HG02981 (cell line): Measurements from ENCODE around the gene FEZF1.
"Not testable (repeated sequence)": the region's sequence is repeated elsewhere in the genome, so short reads cannot be mapped to it uniquely, and the experiment has no call there.

Source experiments
- ATAC-seq: cut with Tn5 transposase; IDR thresholded peaks from one replicate; pipeline ENCODE4 v1.9.1; 2021; ENCODE audit warnings: mild to moderate bottlenecking, moderate library complexity; ENCODE audit not compliant: unreplicated experiment

FEZF1 gene

DNA sequence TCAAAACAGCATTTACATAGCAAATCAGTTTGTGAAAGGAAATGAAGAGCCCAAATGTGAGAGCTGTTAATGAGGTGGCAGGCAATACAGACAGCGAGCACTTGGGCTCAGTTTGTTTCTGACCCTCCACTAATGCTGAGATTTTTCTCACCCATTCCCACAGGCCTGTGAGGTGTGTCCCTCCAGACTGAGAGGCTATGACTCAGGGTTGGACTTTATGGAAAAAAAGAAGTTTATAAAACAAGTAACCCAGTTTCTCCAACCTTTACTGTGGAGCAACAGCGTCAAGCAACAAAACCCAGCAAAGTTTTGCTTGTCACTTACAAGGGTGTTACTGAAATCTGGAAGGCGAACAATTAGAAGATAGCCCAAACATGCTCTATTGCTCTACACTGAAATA lies 4.9 kb upstream of the FEZF1 start:
- no peak for ATAC-seq

DNA sequence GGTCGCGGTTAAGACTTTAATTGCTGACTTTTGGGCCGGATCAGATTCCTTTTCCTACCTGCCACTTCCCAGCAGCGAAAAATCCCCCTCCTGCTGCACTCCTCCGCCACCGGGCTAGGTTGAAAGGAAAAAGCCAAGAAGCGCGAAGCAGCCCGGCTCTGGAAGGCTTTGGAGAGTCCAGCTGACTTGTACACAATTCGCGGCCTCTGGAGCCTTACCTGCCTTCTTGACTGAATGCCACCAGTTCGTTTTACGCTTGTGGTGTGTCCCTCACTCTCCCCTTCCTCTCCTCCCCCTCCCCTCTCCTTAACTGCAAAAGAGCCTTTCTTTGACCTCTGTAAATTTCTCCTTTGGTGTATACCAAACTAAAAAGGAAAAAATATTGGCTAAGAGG lies 2.7 kb upstream of the FEZF1 start:
- ATAC-seq, result no peak

DNA sequence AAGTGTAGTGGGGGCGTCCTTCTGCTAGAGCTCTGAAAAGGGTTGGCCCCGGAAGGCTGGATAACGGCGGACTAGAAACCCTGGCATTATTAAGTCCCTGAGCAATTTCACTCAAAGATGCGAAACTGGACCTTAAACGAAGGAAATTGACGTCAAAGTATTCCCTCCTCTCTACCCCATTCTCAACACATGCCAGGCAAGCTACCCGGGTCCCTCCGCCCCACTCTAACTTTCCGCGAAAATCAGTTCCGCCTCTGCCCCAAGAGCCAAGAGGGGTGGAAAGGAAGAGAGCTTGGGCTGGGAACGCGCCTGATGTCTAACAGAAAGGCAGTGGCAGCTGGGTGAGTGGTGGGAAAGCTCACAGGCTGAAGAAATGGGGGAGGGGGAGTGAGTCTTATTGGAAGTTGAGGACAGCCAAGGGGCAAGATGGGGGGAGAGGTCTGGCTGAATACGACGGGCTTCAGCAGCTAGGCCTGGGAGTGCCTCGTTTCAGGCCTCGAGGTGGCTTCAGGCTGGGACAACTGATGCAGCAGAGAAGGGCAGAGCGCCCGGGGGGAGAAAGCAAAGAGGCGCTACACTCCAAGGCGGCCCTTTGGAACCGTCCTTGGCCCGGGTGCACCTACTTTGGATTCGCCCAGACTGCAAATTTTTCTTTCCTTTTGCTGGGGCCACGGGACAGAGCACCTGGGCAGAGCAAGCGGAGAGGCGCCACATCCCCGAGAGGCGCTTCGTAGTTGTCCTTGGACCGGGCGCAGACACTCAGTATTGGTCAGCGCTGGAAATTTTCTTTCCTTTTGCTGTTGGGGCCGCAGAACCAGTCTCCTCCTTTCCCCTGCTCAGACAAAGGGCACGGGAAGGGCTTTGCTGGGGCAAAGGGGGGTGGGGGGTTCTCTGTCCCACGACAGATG lies 2.0 kb upstream of the FEZF1 start:
- no peak for ATAC-seq

DNA sequence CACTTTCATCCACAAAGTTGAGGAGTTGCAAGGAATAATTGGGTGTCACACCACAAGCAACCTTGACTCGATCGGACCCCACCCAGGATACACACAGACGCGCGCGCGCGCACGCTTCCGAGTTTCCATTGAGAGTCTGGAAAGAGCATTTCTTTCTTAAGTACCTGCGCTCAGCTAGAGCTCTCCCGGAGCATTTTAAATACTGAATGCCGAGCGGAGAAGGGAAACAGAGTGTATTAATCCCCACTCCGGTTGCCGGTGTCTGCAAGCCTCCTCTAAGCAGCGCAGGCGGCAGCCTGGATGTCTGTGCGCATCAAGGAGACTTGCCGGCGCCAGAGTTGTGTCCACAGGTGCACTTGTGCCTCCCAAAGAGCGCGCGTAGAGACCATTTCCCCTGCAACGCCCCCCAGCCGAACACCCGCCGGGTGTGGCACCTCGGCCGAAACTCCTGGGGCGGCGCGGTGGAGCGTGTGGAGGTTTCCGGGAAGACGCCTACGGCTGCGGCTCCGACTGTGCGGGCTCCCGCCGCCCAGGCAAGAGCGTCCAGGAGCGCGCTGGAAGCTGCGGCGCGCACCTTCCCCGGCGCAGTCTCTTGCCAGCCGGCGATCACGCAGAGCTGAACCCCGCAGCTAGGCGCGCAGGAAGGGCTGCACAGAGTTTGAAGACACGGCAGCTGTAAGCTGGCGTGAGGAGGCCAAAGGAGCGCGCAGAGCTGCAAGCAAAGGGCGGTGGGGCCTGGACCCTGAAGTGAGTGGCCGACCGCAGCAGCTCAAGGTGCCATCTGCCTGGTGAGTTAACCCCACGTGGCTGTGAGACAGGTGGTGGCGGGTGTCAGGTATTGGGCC lies 1.1 kb upstream of the FEZF1 start:
- ATAC-seq, result no peak

DNA sequence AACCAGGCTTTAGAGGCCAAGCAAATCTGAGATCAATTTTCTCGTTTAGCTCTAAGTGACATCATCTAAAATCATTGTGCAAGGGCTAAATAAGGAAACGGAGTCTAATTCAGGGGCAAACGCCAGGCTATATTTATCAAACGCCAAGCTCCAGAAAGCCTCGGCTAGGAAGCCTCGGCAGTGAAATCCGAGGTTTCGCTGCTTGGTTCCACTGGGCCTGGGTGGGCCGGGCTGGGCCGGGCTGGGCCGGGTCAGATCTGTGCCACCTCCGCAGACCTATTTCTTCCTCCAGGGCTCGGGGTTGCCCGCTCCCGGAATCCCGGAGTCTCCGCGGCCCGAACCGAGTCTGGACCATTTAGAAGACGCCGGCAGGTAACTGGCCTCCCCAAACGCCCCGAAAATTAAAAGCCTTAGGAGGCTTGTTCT lies 459 bp upstream of the FEZF1 start:
- ATAC-seq, result no peak

DNA sequence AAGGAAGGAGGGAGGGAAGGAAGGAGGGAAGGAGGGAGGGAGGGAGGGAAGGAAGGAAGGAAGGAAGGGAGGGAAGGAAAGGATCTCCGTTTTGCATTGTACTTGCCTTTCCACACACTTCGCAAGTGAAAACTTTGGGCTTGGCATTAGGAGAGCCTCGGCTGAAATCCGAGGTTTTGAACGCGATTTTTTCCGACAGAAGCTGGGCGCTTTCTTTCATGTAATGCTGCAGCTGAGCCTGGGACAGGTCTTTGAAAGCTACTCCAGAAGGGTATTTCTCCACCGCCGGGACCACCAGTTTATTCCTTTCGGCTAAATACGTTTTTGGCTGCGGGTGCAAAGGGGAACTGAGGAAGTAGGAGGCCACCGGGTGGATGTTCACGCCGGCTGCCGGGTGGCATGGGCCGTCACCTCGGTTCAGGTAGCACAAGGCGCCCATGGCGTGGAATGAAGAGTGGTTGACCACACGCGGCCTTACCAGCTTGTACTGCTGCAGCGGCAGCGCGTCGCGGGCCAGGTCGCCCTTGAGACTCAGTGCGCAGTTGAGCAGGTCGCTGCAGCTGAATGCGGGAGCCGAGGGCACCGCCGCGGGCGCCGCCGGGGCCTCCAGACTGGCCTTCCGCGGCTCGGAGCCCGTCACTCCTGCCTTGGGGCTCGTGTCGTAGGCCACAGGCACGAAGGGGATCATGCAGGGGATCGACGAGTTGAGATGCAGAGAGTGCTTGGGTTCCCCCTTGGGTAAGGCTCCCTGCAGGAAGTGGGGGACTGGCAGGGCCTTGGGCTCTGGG lies 825 bp downstream of the FEZF1 start:
- ATAC-seq, result no peak

DNA sequence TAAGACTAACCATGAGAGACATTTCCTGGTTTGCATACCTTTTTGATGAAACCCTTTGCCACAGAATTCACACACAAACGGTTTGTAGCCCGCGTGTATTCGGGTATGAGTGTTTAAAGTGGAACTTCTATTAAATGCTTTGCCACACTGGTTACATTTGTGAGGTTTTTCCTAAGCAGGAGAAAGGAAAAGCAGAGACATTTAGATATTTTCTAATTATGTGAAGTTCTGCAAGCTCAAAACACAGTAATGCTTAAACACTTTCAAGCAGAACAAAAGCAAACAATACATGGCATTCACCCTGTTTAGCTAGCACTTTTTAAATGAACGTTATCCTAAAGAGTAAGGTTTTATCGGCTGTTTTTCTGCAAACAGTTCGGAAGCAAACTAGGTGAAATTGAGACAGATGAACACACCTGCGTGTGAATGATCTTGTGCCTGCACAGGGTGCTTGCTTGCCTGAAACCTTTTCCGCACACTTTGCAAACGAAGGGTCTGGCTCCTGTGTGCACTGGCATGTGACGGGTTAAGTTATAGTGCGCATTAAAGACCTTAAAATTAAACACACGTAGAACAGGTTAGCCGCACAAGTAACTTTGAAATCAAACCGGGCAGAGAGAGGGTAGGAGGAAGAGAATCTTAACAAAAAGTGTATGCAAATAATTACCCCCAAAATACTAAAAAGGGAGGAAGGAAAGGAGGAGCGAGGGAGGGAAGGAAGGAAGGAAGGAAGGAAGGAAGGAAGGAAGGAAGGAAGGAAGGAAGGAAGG lies 1.6 kb downstream of the FEZF1 start:
- no peak for ATAC-seq

DNA sequence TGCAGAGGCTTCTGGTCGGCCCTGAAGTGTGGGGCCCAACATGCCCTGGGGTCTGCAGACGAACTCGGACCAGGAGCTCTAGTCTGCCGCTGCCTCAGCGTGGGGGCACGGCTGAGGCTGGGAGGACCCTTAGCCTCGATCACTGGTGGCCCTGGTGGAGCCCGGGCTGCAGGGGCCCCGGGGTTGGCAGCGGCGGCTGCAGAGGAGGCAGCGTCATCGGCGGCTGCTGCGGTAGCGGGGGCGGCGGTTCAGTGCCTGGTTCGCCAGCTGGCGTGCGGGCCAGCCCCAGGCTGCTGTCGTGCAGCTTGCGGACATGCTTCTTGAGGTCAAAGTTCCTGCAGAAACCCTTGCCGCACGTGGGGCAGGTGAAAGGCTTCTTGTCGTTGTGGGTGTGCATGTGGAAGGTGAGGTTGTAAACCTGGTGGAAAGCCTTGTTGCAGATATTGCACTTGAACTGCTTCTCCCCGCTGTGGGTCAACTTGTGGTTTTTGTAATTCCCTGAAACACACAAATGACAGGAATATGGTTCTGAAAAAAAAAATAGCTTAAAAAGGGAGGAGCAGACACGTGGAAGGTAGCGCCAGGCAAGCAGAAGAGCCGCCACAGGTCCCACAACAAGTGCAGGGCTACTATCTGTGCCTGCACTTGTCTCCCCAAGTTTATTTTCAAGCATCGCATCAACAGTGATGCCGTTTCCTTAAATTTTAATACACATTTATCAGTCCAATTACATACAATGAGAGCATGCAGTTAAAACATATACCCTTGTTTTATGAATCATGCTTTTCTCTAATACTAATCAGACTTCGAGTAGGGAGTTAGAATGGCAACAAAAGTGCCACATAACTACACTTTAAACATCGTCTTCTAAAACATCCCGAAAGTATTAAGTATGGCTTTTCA lies 2.4 kb downstream of the FEZF1 start:
- ATAC-seq, result no peak

DNA sequence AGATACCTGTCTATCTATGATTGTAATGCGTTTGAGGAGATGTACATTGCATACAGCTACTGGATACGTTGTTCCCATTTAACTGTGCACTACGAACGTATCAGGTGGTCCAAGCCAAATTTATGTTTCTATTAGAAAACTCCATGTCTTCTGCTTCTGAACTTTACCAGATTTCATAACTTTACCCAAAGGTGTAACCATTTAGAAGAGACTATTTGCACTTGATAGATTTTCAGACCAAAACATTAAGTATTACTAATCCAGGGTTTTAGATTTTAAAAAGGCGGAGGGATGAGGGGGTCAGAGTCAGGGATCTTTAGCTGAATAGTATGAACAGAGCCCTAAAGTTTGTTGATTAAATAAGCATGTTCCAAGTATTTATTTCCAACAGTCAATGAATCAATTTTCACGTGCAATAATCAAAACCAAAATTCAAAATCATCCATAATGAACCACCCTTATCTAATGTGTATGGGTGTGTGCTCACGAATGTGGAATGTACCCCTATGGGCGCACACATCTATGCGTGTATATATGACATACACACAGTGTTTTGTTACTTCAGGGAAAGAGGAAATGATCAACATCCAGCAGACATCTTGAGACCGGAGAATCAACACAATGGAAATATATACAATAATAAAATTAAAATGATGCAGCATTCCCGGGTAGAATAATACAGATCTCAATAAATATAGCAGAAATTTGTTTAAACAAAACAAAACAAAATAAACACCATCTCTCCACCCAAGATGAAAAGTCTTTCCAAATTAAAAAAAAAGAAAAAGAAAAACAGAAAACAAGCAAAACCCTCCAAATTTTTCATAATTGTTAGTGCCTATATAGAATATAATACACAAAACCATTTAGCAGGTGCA lies 3.4 kb downstream of the FEZF1 start:
- ATAC-seq, result no peak

DNA sequence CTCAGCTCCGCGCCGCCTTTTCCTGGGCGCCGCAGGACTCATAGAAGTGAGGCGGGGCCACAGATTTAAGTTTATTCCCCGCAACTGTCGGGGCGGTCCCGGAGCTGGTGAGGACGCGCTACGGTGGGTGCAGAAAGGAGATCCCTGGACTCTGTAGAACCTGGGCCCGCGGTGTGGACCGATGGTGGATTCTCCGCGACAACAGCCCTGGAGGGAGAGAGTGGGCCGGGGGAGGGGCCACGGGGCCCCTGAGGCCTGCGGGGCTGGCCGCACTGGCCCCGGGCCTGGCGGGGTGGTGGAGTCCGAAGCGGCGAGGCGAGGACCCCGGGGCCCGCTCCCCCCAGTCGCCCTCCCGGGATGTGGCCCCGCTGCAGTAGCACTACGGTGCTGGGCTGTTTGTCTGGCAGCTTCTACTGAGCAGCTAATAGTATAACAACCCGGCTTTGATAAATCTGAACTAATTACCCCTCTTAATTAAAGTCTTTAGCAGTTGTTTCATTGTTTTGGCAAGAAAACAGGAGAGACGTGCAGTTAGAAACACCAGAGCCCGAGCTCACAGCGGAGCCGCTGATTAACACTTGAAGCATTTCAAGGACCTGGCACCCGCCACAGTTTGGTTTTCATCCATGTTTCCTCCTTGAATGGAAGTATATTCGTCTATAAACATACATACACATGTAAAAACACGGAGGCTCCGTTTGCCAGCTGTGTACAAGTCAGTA lies 4.2 kb downstream of the FEZF1 start:
- no peak for ATAC-seq

DNA sequence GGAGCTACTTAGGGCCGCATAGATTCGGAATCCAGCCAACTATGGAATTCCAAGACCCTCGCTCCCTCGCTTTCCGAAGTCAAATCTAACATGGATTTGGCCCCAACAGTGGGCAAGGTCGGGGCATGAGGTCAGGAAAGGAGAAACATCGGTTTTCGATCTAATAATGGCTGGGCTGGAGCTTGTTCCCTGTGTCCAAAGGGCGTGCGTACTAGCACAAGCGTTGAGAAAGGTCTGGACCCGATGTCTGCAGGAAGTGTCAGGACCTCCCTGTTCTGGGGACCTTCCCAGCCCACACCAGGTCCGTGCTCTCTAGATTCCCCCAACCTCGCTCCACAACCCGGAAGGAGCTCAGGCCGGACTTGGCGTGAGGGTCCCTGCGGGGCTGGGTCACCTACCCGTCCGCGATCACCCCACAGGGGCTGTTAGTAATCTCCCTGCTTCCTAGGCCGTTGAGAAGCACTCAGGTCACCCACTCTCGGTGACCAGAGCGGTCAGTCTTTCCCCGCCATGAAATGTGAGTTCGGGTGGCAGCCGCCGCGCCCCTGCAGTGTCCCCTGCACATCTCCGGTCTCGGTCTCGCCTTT lies 4.8 kb downstream of the FEZF1 start:
- no peak for ATAC-seq

DNA sequence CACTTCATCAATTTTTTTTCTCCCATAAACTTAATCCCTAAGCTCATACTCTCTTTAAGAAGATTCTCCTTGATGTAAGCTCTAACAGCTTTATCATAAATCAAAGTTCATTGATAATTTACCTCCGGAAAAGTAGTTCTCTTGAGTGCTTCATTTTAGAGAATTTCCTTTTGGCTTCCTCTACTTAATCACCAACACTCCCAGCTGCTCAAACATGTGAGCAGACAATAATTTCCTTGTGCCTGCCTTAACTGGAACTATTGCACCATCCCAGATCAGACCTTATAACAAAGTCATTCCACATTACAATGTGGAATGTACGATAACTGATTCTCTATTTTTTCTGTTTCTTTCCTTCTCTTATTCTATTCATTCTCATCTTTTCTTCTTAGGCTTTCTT lies 5.9 kb downstream of the FEZF1 start:
- ATAC-seq, result no peak

DNA sequence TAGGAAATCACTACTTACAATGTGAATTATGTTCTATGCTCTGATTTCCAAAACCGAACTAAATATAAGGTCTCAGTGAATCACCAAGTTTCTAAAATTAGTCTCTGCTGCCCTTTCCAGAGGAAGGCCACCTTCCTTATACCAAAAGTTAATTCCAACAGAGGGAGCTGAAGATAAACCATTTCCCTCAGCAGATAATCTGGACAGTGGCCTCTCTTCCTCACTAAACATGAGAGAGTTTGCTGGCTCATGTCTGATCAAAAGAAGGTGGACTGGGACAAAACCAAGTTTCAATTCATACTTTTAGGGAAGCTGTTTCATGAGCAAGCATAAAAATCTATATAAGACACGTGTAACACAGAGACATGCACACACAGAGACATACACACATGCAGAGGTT lies 6.4 kb downstream of the FEZF1 start:
- ATAC-seq, result no peak

DNA sequence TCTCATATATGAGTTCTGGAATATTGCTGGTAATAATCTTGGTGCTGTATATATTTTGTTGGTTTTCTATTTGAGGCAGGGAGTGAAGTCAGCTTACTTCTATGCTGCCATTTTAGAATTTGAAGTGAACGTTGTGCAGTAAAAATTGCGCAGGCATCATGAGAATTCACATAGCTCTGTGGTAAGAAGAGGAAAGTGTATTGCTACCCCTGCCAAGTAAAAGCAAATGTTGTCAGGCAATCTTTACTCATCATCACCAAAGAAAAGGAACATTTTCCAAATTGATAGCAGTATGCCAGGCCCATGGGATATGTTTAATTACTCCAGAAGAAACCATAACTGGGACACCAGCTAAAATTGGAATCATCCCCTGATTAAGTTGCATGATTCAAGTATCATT lies 13.4 kb downstream of the FEZF1 start:
- no peak for ATAC-seq

DNA sequence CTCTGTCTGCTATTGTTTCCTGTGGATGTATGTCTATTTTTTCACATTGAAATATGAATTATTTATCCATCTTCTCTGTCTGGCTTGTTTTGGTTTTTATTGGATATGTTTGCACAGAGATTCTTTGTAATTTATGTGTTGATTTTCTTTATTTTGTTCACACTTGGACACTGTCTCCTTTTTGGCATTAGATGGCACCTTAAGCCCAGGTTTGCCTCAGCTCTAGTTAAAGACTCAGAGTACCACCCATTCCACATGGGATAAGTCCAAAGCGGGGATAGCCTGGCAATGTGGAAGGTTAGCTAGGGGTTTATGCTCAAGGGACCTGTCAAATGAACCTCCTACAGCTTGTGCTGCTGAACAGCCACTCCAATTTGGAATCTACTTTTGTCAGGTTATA lies 14.1 kb downstream of the FEZF1 start:
- ATAC-seq, result no peak

DNA sequence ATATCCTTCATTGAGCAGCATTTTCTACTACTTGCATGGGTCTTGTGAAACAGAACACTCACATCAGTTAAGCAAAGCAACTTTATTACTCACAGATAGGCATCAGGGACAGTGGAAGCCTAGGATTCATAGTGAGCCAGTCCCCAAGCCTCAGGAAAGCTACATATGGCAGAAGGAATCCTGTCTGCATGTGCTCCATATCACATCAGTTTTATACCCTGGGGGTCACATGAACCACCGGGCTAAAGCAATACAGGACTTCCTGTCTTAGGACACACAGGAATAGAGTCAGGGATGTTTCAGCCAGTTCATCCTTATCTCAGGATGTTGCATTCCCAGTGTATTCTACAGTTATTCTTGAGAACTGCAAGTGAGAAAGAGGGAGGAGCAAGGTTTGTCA lies 15.1 kb downstream of the FEZF1 start:
- ATAC-seq, result no peak

DNA sequence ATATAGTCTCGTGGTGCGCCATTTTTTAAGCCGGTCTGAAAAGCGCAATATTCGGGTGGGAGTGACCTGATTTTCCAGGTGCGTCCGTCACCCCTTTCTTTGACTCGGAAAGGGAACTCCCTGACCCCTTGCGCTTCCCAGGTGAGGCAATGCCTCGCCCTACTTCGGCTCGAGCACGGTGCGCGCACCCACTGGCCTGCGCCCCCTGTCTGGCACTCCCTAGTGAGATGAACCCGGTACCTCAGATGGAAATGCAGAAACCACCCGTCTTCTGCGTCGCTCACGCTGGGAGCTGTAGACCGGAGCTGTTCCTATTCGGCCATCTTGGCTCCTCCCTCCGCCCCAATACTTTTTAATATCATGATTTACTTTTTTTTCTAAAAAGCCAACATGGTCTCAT lies 19.9 kb downstream of the FEZF1 start:
- not testable (repeated sequence) for ATAC-seq

DNA sequence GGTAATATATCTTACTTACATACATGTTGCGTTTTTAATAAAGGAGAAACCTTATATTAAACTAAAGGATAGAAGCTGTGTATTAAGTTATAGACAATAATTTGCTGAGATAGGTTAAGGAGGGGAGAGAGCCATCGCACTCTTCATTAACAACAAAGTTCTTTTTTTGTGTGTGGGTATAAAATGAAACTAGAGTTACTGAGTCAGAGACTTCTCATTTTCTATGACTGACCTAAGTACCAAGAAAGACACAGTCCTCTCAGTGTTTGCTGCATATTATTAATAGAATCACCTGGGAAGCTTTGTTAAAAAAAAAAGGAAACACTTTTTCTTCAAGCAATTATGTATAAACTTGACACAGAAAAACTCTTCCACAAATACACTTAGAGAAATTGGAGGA lies 31.4 kb downstream of the FEZF1 start:
- no peak for ATAC-seq
